ENCODE data around the gene DCAKD. TPM values are rescaled to one million over a fixed set of nuclear protein-coding genes. Genes with fewer than 3 reads are reported as not detected.

Gene DCAKD
- total and polyA plus RNA-seq, 10 of the 15 experiments (the other 5 are each of a cell fraction or from before 2014, with no cell fraction given), result 11.6 to 62.7 (median 38.3) TPM

- Histone ChIP-seq H3K4me3 (no peak overlapping the region), H3K27me3 (replicated peaks in 1 of 2; ENCODE audit: control insufficient read depth in 2 of 2, insufficient read depth in 2 of 2, low read length in 1 of 2) (peaks cover 0 to 6% of the 10 kb centered on the region in 2 experiments; a peak in 3 of 4 replicates), H3K79me2 (ENCODE audit: control insufficient read depth, insufficient read depth, low read length) (no peaks in the 10 kb centered on the region), H3K27ac (ENCODE audit: control insufficient read depth, insufficient read depth) (no peak overlapping the region), H3K9ac (ENCODE audit: control insufficient read depth, insufficient read depth, low read length) (no peak overlapping the region), H2AFZ (ENCODE audit: control insufficient read depth, low read depth, low read length) (no peak overlapping the region), H4K20me1 (ENCODE audit: control insufficient read depth, insufficient read depth) (no peaks in the 10 kb centered on the region; the same call in 1 of the 2 replicates), H3K4me2 (ENCODE audit: control insufficient read depth, insufficient read depth) (no peak overlapping the region), H3K4me1 (ENCODE audit: control insufficient read depth, insufficient read depth, low read length) (peaks cover 11% of the 10 kb centered on the region), H3K9me3 (replicated peaks; ENCODE audit: control insufficient read depth, insufficient read depth, low read length) (no peaks in the 10 kb centered on the region), H3K36me3 (ENCODE audit: control insufficient read depth in 2 of 2, insufficient read depth in 2 of 2, low read length in 1 of 2) (no peaks in the 10 kb centered on the region)
- intact Hi-C loops (cut with micrococcal nuclease; ENCODE audit: unreplicated experiment), result loop anchor here (5.0 kb wide), 1 partner anchor 81 kb away; no protein-coding TSS in a partner anchor
- ChIA-PET POLR2A (no interaction called here), SMC1A (ENCODE audit: uncharacterized antibody, unreplicated experiment) (interaction anchor here (0.8 to 1.6 kb wide), 2 partner anchors 82 to 96 kb away, joined by 3 to 5 read pairs; no protein-coding TSS in a partner anchor), CTCF (interaction anchor here (1.1 to 9.5 kb wide), 4 partner anchors 39 to 119 kb away, joined by 4 to 156 read pairs (median 10); partner anchors contain the start of gene ACBD4), RAD21 (ENCODE audit: unreplicated experiment) (interaction anchor here (7.9 kb wide), 1 partner anchor 96 kb away, joined by 82 read pairs; no protein-coding TSS in a partner anchor)
- in situ Hi-C loops (cut with MboI), result no loop called here
- ATAC-seq, result no peak
- TF ChIP-seq CEBPB (IDR thresholded peaks at IDR 0.05; ENCODE audit: borderline replicate concordance in 1 of 2, low read depth in 2 of 2, low read length in 2 of 2) (no peak), TCF3 (IDR thresholded peaks at IDR 0.05; ENCODE audit: borderline replicate concordance, insufficient read depth, low read depth, low read length) (no peak), JUNB (IDR thresholded peaks at IDR 0.05) (no peak), EGR1 (IDR thresholded peaks at IDR 0.05; ENCODE audit: borderline replicate concordance in 1 of 2, low read depth in 2 of 2, low read length in 2 of 2) (no peak), NBN (IDR thresholded peaks at IDR 0.05) (no peak), STAT1 (conservative IDR thresholded peaks at IDR 0.05) (no peak), CBFB (IDR thresholded peaks at IDR 0.05; ENCODE audit: low read depth) (no peak), SREBF2 (IDR thresholded peaks at IDR 0.05; ENCODE audit: low read length) (no peak), MYC (IDR thresholded peaks at IDR 0.05; ENCODE audit: insufficient read depth, insufficient read length, insufficient replicate concordance, low read length, severe bottlenecking) (no peak), RELB (IDR thresholded peaks at IDR 0.05; ENCODE audit: low read depth) (no peak), NFIC (IDR thresholded peaks at IDR 0.05; ENCODE audit: low read depth, low read length) (no peak), CBX3 (IDR thresholded peaks at IDR 0.05; ENCODE audit: borderline replicate concordance, low read depth) (no peak), MEF2B (IDR thresholded peaks at IDR 0.05; ENCODE audit: partially characterized antibody, poor library complexity, severe bottlenecking) (no peak), NFXL1 (IDR thresholded peaks at IDR 0.05; ENCODE audit: borderline replicate concordance) (no peak)
- TF ChIP-seq, protein P1, sequence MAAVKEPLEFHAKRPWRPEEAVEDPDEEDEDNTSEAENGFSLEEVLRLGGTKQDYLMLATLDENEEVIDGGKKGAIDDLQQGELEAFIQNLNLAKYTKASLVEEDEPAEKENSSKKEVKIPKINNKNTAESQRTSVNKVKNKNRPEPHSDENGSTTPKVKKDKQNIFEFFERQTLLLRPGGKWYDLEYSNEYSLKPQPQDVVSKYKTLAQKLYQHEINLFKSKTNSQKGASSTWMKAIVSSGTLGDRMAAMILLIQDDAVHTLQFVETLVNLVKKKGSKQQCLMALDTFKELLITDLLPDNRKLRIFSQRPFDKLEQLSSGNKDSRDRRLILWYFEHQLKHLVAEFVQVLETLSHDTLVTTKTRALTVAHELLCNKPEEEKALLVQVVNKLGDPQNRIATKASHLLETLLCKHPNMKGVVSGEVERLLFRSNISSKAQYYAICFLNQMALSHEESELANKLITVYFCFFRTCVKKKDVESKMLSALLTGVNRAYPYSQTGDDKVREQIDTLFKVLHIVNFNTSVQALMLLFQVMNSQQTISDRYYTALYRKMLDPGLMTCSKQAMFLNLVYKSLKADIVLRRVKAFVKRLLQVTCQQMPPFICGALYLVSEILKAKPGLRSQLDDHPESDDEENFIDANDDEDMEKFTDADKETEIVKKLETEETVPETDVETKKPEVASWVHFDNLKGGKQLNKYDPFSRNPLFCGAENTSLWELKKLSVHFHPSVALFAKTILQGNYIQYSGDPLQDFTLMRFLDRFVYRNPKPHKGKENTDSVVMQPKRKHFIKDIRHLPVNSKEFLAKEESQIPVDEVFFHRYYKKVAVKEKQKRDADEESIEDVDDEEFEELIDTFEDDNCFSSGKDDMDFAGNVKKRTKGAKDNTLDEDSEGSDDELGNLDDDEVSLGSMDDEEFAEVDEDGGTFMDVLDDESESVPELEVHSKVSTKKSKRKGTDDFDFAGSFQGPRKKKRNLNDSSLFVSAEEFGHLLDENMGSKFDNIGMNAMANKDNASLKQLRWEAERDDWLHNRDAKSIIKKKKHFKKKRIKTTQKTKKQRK (IDR thresholded peaks at IDR 0.05; ENCODE audit: low read depth, low read length), result no peak
- TF ChIP-seq, protein P2, sequence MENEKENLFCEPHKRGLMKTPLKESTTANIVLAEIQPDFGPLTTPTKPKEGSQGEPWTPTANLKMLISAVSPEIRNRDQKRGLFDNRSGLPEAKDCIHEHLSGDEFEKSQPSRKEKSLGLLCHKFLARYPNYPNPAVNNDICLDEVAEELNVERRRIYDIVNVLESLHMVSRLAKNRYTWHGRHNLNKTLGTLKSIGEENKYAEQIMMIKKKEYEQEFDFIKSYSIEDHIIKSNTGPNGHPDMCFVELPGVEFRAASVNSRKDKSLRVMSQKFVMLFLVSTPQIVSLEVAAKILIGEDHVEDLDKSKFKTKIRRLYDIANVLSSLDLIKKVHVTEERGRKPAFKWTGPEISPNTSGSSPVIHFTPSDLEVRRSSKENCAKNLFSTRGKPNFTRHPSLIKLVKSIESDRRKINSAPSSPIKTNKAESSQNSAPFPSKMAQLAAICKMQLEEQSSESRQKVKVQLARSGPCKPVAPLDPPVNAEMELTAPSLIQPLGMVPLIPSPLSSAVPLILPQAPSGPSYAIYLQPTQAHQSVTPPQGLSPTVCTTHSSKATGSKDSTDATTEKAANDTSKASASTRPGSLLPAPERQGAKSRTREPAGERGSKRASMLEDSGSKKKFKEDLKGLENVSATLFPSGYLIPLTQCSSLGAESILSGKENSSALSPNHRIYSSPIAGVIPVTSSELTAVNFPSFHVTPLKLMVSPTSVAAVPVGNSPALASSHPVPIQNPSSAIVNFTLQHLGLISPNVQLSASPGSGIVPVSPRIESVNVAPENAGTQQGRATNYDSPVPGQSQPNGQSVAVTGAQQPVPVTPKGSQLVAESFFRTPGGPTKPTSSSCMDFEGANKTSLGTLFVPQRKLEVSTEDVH (IDR thresholded peaks at IDR 0.05; ENCODE audit: low read depth, partially characterized antibody), result no peak
- FAIRE-seq, result no peak
- no TSS peak for BruUV-seq (replicated peaks)
- WGBS (ENCODE audit: insufficient coverage, insufficient replicate concordance, low lambda C conversion rate, missing lambda C conversion rate), result 45% methylated on average over 7 of the region's 7 CpGs
- DNase-seq (ENCODE audit: low read depth, low spot score), result no peak
Observed at GRCh38 chr17:45016237-45016636, 35.2 kb downstream of the DCAKD start.
